ENCODE results near the gene SUSD6.

The SUSD6 gene

GRCh38 chr14:69675245-69675583 lies 63.8 kb downstream of the SUSD6 start:
- no peak for DNase-seq

- DNase-seq = no peak
Measured at GRCh38 chr14:69675877-69676416, 64.6 kb downstream of the SUSD6 start.

- no peak for DNase-seq
Measured at GRCh38 chr14:69676723-69677122, 65.3 kb downstream of the SUSD6 start.

GRCh38 chr14:69680297-69680696 lies 68.9 kb downstream of the SUSD6 start:
- no peak for DNase-seq

- no peak for DNase-seq
Measured at GRCh38 chr14:69682136-69682535, 70.7 kb downstream of the SUSD6 start.

- no peak for DNase-seq
Measured at GRCh38 chr14:69682621-69683263, 71.3 kb downstream of the SUSD6 start.

GRCh38 chr14:69683971-69684370 lies 72.6 kb downstream of the SUSD6 start:
- no peak for DNase-seq

GRCh38 chr14:69684461-69685217 lies 73.2 kb downstream of the SUSD6 start:
- no peak for DNase-seq

- no peak for DNase-seq
Measured at GRCh38 chr14:69685218-69685616, 73.8 kb downstream of the SUSD6 start.

- DNase-seq = peak; percentile 16
Measured at GRCh38 chr14:69685716-69686115, 74.3 kb downstream of the SUSD6 start.

- no peak for DNase-seq
Measured at GRCh38 chr14:69687606-69688298, 76.4 kb downstream of the SUSD6 start.

GRCh38 chr14:69688299-69688649 lies 76.9 kb downstream of the SUSD6 start:
- DNase-seq = no peak

- DNase-seq = no peak
Measured at GRCh38 chr14:69690042-69690441, 78.6 kb downstream of the SUSD6 start.

GRCh38 chr14:69692594-69692993 lies 81.2 kb downstream of the SUSD6 start:
- DNase-seq = no peak

- DNase-seq = no peak
Measured at GRCh38 chr14:69693145-69693544, 81.7 kb downstream of the SUSD6 start.

- DNase-seq = no peak
Measured at GRCh38 chr14:69693801-69694729, 82.7 kb downstream of the SUSD6 start.

GRCh38 chr14:69694730-69695281 lies 83.4 kb downstream of the SUSD6 start:
- no peak for DNase-seq

- DNase-seq = no peak
Measured at GRCh38 chr14:69695322-69696203, 84.2 kb downstream of the SUSD6 start.

GRCh38 chr14:69696204-69696527 lies 84.8 kb downstream of the SUSD6 start:
- DNase-seq = peak; percentile 41

GRCh38 chr14:69696633-69697557 lies 85.5 kb downstream of the SUSD6 start:
- no peak for DNase-seq

All from NCI-H2227 treated with DMSO at 0.1 percent for 48 hours (cell line).